Upper lobe of left lung (tissue), 4 donors: Measurements from ENCODE around the gene MINDY4B.

Experiments
- CTCF ChIP-seq, 6 experiments: fragments of 450-650 bp in 4 of 6; fragments of 200-600 bp in 2 of 6; sonication (generic) in 2 of 6; IDR thresholded peaks; one replicate each; pipeline ENCODE4 v1.5.1; 2016 to 2019; ENCODE audit warnings: antibody characterized with exemption in 6 of 6
- POLR2A ChIP-seq, 4 donors: fragments of 450-650 bp; IDR thresholded peaks; one replicate each; pipeline ENCODE4 v1.5.1; 2016 to 2017; ENCODE audit warnings: antibody characterized with exemption in 4 of 4, mild to moderate bottlenecking in 2 of 4
- POLR2AphosphoS5 ChIP-seq, 2 donors: sonication (generic); formaldehyde crosslinking; IDR thresholded peaks; one replicate each; pipeline ENCODE4 v1.5.1; 2017; ENCODE audit warnings: antibody characterized with exemption in 2 of 2

DNA sequence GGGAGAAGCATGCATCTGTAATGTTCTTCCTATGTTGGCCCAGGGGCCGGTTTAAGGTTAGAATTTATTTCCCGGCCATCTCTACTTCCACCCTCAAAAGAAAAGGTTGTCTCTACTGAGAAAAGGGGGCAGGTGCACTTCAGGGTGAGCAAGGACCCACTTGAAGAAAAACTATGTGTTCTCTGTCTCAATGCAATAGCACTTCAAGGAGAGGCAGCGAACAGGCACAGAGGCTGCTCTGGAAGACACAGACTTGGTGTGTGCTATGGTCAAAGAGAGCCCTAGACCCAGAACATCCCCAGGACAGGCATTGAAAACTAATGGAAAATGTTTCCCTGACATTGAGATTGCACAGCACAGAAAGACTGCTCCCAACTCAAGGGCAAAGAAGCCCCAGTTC is 7.6 kb downstream of the MINDY4B start:
- no peak for TF ChIP-seq POLR2A (IDR thresholded peaks at IDR 0.05)
- TF ChIP-seq CTCF (IDR thresholded peaks at IDR 0.05): no peak
- TF ChIP-seq POLR2AphosphoS5 (IDR thresholded peaks at IDR 0.05): no peak
